Lung (tissue), 12 donors: ENCODE results near the gene PDGFD. TPM values are rescaled to one million over a fixed set of nuclear protein-coding genes. Genes with fewer than 3 reads are reported as not detected.

Experiments used
- ATAC-seq: fragments of 200-7000 bp; cut with Tn5 transposase; one replicate; pipeline ENCODE4 v1.9.1; 2020; ENCODE audit warnings: moderate number of reproducible peaks; ENCODE audit not compliant: insufficient read depth, low FRiP score
- DNase-seq, 3 donors: peaks; one replicate each; pipeline ENCODE4 v3.0.0-alpha.2; 2013 to 2017
- H3K27ac ChIP-seq, 2 donors: one replicate each; pipeline ENCODE4 v1.5.1; 2013; ENCODE audit warnings: mild to moderate bottlenecking in 2 of 2, moderate library complexity in 2 of 2, control low read depth in 1 of 2, inconsistent platforms in 1 of 2, low read depth in 1 of 2, low read length in 1 of 2
- H3K27me3 ChIP-seq, 3 donors: one replicate each; pipeline ENCODE4 v1.5.1; 2013; ENCODE audit warnings: low read length in 2 of 3; ENCODE audit not compliant: control insufficient read depth in 3 of 3, insufficient read depth in 3 of 3
- H3K36me3 ChIP-seq, 4 donors: one replicate each; pipeline ENCODE4 v1.5.1; 2013; ENCODE audit warnings: low read length in 4 of 4, mild to moderate bottlenecking in 1 of 4, moderate library complexity in 1 of 4; ENCODE audit not compliant: control insufficient read depth in 4 of 4, insufficient read depth in 4 of 4
- H3K4me1 ChIP-seq, 5 donors: one replicate each; pipeline ENCODE4 v1.5.1; 2013; ENCODE audit warnings: low read length in 5 of 5, mild to moderate bottlenecking in 2 of 5, moderate library complexity in 1 of 5; ENCODE audit not compliant: control insufficient read depth in 5 of 5, insufficient read depth in 5 of 5
- H3K4me3 ChIP-seq: one replicate; pipeline ENCODE4 v1.5.1; 2013; ENCODE audit warnings: mild to moderate bottlenecking, control low read depth, moderate library complexity
- H3K9ac ChIP-seq, 2 donors: one replicate each; pipeline ENCODE4 v1.5.1; 2013; ENCODE audit warnings: low read length in 2 of 2, control low read depth in 1 of 2; ENCODE audit not compliant: insufficient read depth in 1 of 2
- H3K9me3 ChIP-seq, 4 donors: one replicate each; pipeline ENCODE4 v1.5.1; 2013; ENCODE audit warnings: low read length in 3 of 4, mild to moderate bottlenecking in 1 of 4, moderate library complexity in 1 of 4; ENCODE audit not compliant: control insufficient read depth in 4 of 4, insufficient read depth in 3 of 4
- CTCF ChIP-seq: IDR thresholded peaks from 2 replicates; pipeline ENCODE4 v1.5.1; 2012; ENCODE audit warnings: mild to moderate bottlenecking; ENCODE audit errors: control extremely low read depth, extremely low read depth
- WGBS, 2 donors: extraction: QIAGEN DNeasy Blood & Tissue Kit; methylation state at CpG; one replicate each; pipeline ENCODE4 v1.1.7; 2013; 5-methylcytosine and 5-hydroxymethylcytosine counted together
- polyA plus RNA-seq, 2 donors: library from polyadenylated mRNA; stranded (reverse); fragments of 200-250 nt; gene quantifications; one replicate each; pipeline ENCODE4 v1.2.1, GENCODE V29; 2013
- total RNA-seq, 2 donors: library from RNA; depleted of rRNA in 1 of 2; stranded (reverse); fragments of >200 nt in 1 of 2; gene quantifications; one replicate each; pipeline ENCODE4 v1.2.1, GENCODE V29; 2014 to 2021
- donor health status: control.
- donor health status: control.
- donor health status: Bipolar disorder and iron deficiency.
- donor health status: healthy.
- donor health status: DM: yes; HTN: yes; CAD: no.

The PDGFD gene
- total and polyA plus RNA-seq, 4 donors, result 0.71 to 10.6 (median 1.4) TPM

- no peak for DNase-seq
- Histone ChIP-seq H3K9me3 (no peaks in the 10 kb centered on the region), H3K4me3 (no peak overlapping the region), H3K27me3 (no peaks in the 10 kb centered on the region), H3K27ac (no peak overlapping the region), H3K36me3 (no peaks in the 10 kb centered on the region), H3K4me1 (peaks cover 0 to 4% (median 0%) of the 10 kb centered on the region in 5 donors), H3K9ac (no peak overlapping the region)
- WGBS, 2 donors, result 60 to 73% methylated on average over 4 of the region's 4 CpGs
- no peak for ATAC-seq
- TF ChIP-seq CTCF, result no peak
Observed at GRCh38 chr11:103988595-103988969, 175.4 kb downstream of the PDGFD start.

DNA sequence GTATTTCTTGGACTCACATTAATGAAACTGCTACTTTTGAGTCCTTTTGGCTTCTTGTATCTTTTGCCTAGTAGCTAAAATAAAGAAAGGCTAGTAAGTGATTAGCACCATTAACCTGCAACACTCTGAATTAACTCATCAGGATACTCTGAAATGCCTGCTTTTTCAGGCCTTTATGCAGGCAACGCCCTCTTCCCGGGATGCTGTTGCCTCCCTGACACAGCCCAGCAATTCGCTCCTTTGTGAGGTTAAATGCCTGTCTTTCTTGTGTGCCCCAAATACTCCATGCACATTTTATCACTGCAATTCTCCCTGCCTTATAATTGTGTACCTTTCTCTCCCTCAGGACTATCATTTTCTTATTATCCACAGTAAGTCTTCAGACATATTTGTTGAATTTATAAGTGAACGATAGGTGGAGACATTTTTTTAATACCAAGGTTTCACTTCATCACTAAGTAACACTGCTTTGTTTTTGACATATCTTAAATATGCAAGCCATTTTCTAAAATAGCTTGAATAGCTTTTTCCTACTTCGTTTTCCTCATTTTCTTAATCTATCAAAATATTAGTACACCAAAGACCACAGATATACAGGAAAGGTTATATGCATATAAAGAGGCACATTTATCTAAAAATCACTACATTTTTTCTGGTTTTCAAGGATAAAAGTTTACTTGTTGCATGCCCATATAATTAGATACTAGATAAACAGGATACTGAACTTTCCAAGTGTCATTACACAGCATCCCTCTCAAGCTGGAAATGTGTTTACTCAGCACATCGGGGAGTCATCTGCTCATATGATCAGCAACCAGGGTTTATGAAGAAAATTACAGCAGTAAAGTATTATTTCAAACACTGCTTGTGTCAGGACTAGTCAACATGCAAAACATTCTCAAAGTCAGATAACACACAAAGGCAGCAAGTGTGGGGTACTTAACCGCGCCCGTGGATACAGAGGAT lies 176.0 kb downstream of the PDGFD start:
- no peak for ATAC-seq
- H3K27ac ChIP-seq, result no peak overlapping the region
- H3K9me3 ChIP-seq, result no peaks in the 10 kb centered on the region
- WGBS, 2 donors, result 77 to 78% methylated on average over 9 of the region's 9 CpGs
- DNase-seq, result peak in 2 of 3 donors; percentile 13 to 25
- H3K27me3 ChIP-seq, result no peaks in the 10 kb centered on the region
- H3K9ac ChIP-seq, result no peak overlapping the region
- H3K36me3 ChIP-seq, result no peaks in the 10 kb centered on the region
- peaks cover 0 to 4% (median 0%) of the 10 kb centered on the region in 5 donors for H3K4me1 ChIP-seq
- no peak overlapping the region for H3K4me3 ChIP-seq
- TF ChIP-seq CTCF, result no peak

GRCh38 chr11:103985041-103985440 lies 178.9 kb downstream of the PDGFD start:
- DNase-seq (no peak), ATAC-seq (no peak)
- TF ChIP-seq CTCF, result no peak
- no peaks in the 10 kb centered on the region for H3K36me3 ChIP-seq
- no peak overlapping the region for H3K27ac ChIP-seq
- H3K4me3 ChIP-seq, result no peak overlapping the region
- WGBS, 2 donors, result 97 to 98% methylated on average over 1 of the region's 1 CpG
- no peak overlapping the region for H3K9ac ChIP-seq
- no peaks in the 10 kb centered on the region for H3K27me3 ChIP-seq
- H3K4me1 ChIP-seq, result peaks cover 0 to 4% (median 0%) of the 10 kb centered on the region in 5 donors
- H3K9me3 ChIP-seq, result no peaks in the 10 kb centered on the region
